Loucy (cell line): Measurements from ENCODE around the gene SLC35E3.

Experiments used
- CTCF ChIP-seq: fragments of 200-600 bp; sonication (generic); conservative IDR thresholded peaks from 2 replicates; pipeline ENCODE4 v1.5.1; 2014; ENCODE audit warnings: mild to moderate bottlenecking, antibody characterized with exemption, low read length
- EZH2phosphoT487 ChIP-seq: fragments of 200-600 bp; IDR thresholded peaks from 2 replicates; pipeline ENCODE4 v1.6.1; 2018; ENCODE audit warnings: antibody characterized with exemption, mild to moderate bottlenecking, moderate library complexity, borderline replicate concordance

- no peak for TF ChIP-seq CTCF
- TF ChIP-seq EZH2phosphoT487, result no peak
These were observed 46.5 kb upstream of the SLC35E3 start for GRCh38 chr12:68699486-68699885.
